GM21717 (cell line): ENCODE measurements around the gene AQP7.
"Not testable (repeated sequence)": the region's sequence is repeated elsewhere in the genome, so short reads cannot be mapped to it uniquely, and the experiment has no call there.

Experiments used
- ATAC-seq: cut with Tn5 transposase; IDR thresholded peaks from one replicate; pipeline ENCODE4 v1.9.1; 2021; ENCODE audit warnings: mild to moderate bottlenecking, moderate library complexity; ENCODE audit not compliant: unreplicated experiment

AQP7 gene

GRCh38 chr9:33399047-33399446 is 3.3 kb downstream of the AQP7 start:
- not testable (repeated sequence) for ATAC-seq

GRCh38 chr9:33397801-33398200 is 4.6 kb downstream of the AQP7 start:
- ATAC-seq = not testable (repeated sequence)

- not testable (repeated sequence) for ATAC-seq
Observed at GRCh38 chr9:33395159-33395879, 7.0 kb downstream of the AQP7 start.

GRCh38 chr9:33393986-33394385 is 8.4 kb downstream of the AQP7 start:
- not testable (repeated sequence) for ATAC-seq

GRCh38 chr9:33393581-33393980 is 8.8 kb downstream of the AQP7 start:
- ATAC-seq = no peak

- not testable (repeated sequence) for ATAC-seq
Observed at GRCh38 chr9:33392591-33393021, 9.8 kb downstream of the AQP7 start.

GRCh38 chr9:33391111-33391771 is 11.1 kb downstream of the AQP7 start:
- not testable (repeated sequence) for ATAC-seq

GRCh38 chr9:33388110-33388994 is 14.0 kb downstream of the AQP7 start:
- no peak for ATAC-seq

GRCh38 chr9:33386998-33387397 is 15.4 kb downstream of the AQP7 start:
- ATAC-seq = not testable (repeated sequence)

GRCh38 chr9:33386641-33386996 is 15.7 kb downstream of the AQP7 start:
- ATAC-seq = not testable (repeated sequence)

GRCh38 chr9:33385979-33386640 is 16.3 kb downstream of the AQP7 start:
- not testable (repeated sequence) for ATAC-seq

- ATAC-seq = not testable (repeated sequence)
Observed at GRCh38 chr9:33385536-33385935, 16.8 kb downstream of the AQP7 start.

GRCh38 chr9:33383396-33383795 is 19.0 kb downstream of the AQP7 start:
- not testable (repeated sequence) for ATAC-seq

- not testable (repeated sequence) for ATAC-seq
Observed at GRCh38 chr9:33382397-33382796, 20.0 kb downstream of the AQP7 start.

GRCh38 chr9:33381231-33381791 is 21.1 kb downstream of the AQP7 start:
- no peak for ATAC-seq

- no peak for ATAC-seq
Observed at GRCh38 chr9:33380390-33381094, 21.8 kb downstream of the AQP7 start.

GRCh38 chr9:33379666-33380389 is 22.5 kb downstream of the AQP7 start:
- no peak for ATAC-seq

- ATAC-seq = no peak
Observed at GRCh38 chr9:33378121-33378795, 24.1 kb downstream of the AQP7 start.
